Stimulated activated memory B cell treated with anti-CD40 and anti-IgM and Interleukin-4, amounts not matched to agents 10 μg/mL and 1 μg/mL and 100 μg/mL, for 72 hours (primary cell): ENCODE results near the gene SPATS1.
"Not testable (repeated sequence)": the region's sequence is repeated elsewhere in the genome, so short reads cannot be mapped to it uniquely, and the experiment has no call there.

Source experiments
- ATAC-seq: fragments of 150-1000 bp; cut with Tn5 transposase; 2 replicates; pipeline ENCODE4 v1.10.0; 2021
- H3K27ac Mint-ChIP-seq: one replicate; pipeline ENCODE4 v1.8.0; 2022; ENCODE audit warnings: mild to moderate bottlenecking, mixed read lengths
- H3K27me3 Mint-ChIP-seq: one replicate; pipeline ENCODE4 v1.8.0; 2022; ENCODE audit warnings: mixed read lengths
- H3K36me3 Mint-ChIP-seq: one replicate; pipeline ENCODE4 v1.8.0; 2022; ENCODE audit warnings: mixed read lengths
- H3K4me1 Mint-ChIP-seq: one replicate; pipeline ENCODE4 v1.8.0; 2022; ENCODE audit warnings: mixed read lengths
- H3K4me3 Mint-ChIP-seq: one replicate; pipeline ENCODE4 v1.8.0; 2022; ENCODE audit warnings: mild to moderate bottlenecking, moderate library complexity, mixed read lengths
- H3K9me3 Mint-ChIP-seq: one replicate; pipeline ENCODE4 v1.8.0; 2022; ENCODE audit warnings: mixed read lengths

Gene SPATS1

GRCh38 chr6:44305200-44305725, 37.2 kb upstream of the SPATS1 start:
- Mint-ChIP-seq H3K4me3 (no peak overlapping the region), H3K27ac (peak overlapping the region; percentile 21), H3K4me1 (no peaks in the 10 kb centered on the region), H3K9me3 (no peaks in the 10 kb centered on the region), H3K27me3 (no peaks in the 10 kb centered on the region), H3K36me3 (peaks cover 92% of the 10 kb centered on the region)
- ATAC-seq, result no peak

GRCh38 chr6:44306710-44307109, 35.7 kb upstream of the SPATS1 start:
- ATAC-seq, result no peak
- Mint-ChIP-seq H3K4me1 (peaks cover 2% of the 10 kb centered on the region), H3K27ac (no peak overlapping the region), H3K27me3 (no peaks in the 10 kb centered on the region), H3K36me3 (peaks cover 81% of the 10 kb centered on the region), H3K4me3 (no peak overlapping the region), H3K9me3 (no peaks in the 10 kb centered on the region)

- Mint-ChIP-seq H3K4me1 (peaks cover 7% of the 10 kb centered on the region), H3K36me3 (peaks cover 76% of the 10 kb centered on the region), H3K27me3 (no peaks in the 10 kb centered on the region), H3K4me3 (no peak overlapping the region), H3K27ac (no peak overlapping the region), H3K9me3 (no peaks in the 10 kb centered on the region)
- no peak for ATAC-seq
These were observed 35.2 kb upstream of the SPATS1 start for GRCh38 chr6:44307217-44307616.

- ATAC-seq, result no peak
- peaks cover 20% of the 10 kb centered on the region for H3K4me1 Mint-ChIP-seq
- no peaks in the 10 kb centered on the region for H3K27me3 Mint-ChIP-seq
- H3K36me3 Mint-ChIP-seq, result peaks cover 57% of the 10 kb centered on the region
- H3K4me3 Mint-ChIP-seq, result no peak overlapping the region
- H3K27ac Mint-ChIP-seq, result no peak overlapping the region
- H3K9me3 Mint-ChIP-seq, result no peaks in the 10 kb centered on the region
These were observed 33.4 kb upstream of the SPATS1 start for GRCh38 chr6:44309092-44309491.

- ATAC-seq, result no peak
- Mint-ChIP-seq H3K4me1 (peaks cover 20% of the 10 kb centered on the region), H3K36me3 (peaks cover 51% of the 10 kb centered on the region), H3K4me3 (no peak overlapping the region), H3K27ac (no peak overlapping the region), H3K9me3 (no peaks in the 10 kb centered on the region), H3K27me3 (no peaks in the 10 kb centered on the region)
These were observed 32.8 kb upstream of the SPATS1 start for GRCh38 chr6:44309631-44310030.

- Mint-ChIP-seq H3K36me3 (peaks cover 45% of the 10 kb centered on the region), H3K9me3 (no peaks in the 10 kb centered on the region), H3K4me3 (no peak overlapping the region), H3K27ac (no peak overlapping the region), H3K27me3 (no peaks in the 10 kb centered on the region), H3K4me1 (peaks cover 20% of the 10 kb centered on the region)
- no peak for ATAC-seq
These were observed 32.2 kb upstream of the SPATS1 start for GRCh38 chr6:44310241-44310640.

- no peak for ATAC-seq
- Mint-ChIP-seq H3K4me1 (peaks cover 20% of the 10 kb centered on the region), H3K27me3 (no peaks in the 10 kb centered on the region), H3K27ac (no peak overlapping the region), H3K4me3 (no peak overlapping the region), H3K36me3 (peaks cover 35% of the 10 kb centered on the region), H3K9me3 (no peaks in the 10 kb centered on the region)
These were observed 31.1 kb upstream of the SPATS1 start for GRCh38 chr6:44311304-44311703.

GRCh38 chr6:44311767-44312166, 30.7 kb upstream of the SPATS1 start:
- peaks cover 20% of the 10 kb centered on the region for H3K4me1 Mint-ChIP-seq
- peaks cover 33% of the 10 kb centered on the region for H3K36me3 Mint-ChIP-seq
- H3K4me3 Mint-ChIP-seq, result peak overlapping the region; percentile 91
- H3K9me3 Mint-ChIP-seq, result no peaks in the 10 kb centered on the region
- ATAC-seq, result no peak
- no peak overlapping the region for H3K27ac Mint-ChIP-seq
- H3K27me3 Mint-ChIP-seq, result no peaks in the 10 kb centered on the region

- peak; percentile 94 for ATAC-seq
- Mint-ChIP-seq H3K9me3 (no peaks in the 10 kb centered on the region), H3K27me3 (peaks cover 11% of the 10 kb centered on the region), H3K4me3 (peak within 1 kb of the TSS; percentile 91), H3K27ac (peak within 1 kb of the TSS; percentile 97), H3K4me1 (peaks cover 20% of the 10 kb centered on the region), H3K36me3 (peaks cover 21% of the 10 kb centered on the region)
These were observed 29.3 kb upstream of the SPATS1 start, which contains the start of gene AARS2 for GRCh38 chr6:44312901-44313788. Gene AARS2, minus strand, starts transcription at chr6:44313347. Its CDS starts 24 bp downstream, at chr6:44313323.

GRCh38 chr6:44314657-44315056, 27.8 kb upstream of the SPATS1 start:
- peaks cover 20% of the 10 kb centered on the region for H3K4me1 Mint-ChIP-seq
- H3K27me3 Mint-ChIP-seq, result peaks cover 26% of the 10 kb centered on the region
- ATAC-seq, H3K9me3 Mint-ChIP-seq, H3K27ac Mint-ChIP-seq, H3K36me3 Mint-ChIP-seq, H3K4me3 Mint-ChIP-seq: not testable (repeated sequence)

GRCh38 chr6:44315516-44315915, 26.9 kb upstream of the SPATS1 start:
- peaks cover under 1% of the 10 kb centered on the region for H3K36me3 Mint-ChIP-seq
- peaks cover 20% of the 10 kb centered on the region for H3K4me1 Mint-ChIP-seq
- H3K27me3 Mint-ChIP-seq, result peaks cover 34% of the 10 kb centered on the region
- no peak overlapping the region for H3K27ac Mint-ChIP-seq
- no peak for ATAC-seq
- H3K9me3 Mint-ChIP-seq, result no peaks in the 10 kb centered on the region
- H3K4me3 Mint-ChIP-seq, result no peak overlapping the region

GRCh38 chr6:44315951-44316350, 26.5 kb upstream of the SPATS1 start:
- no peak for ATAC-seq
- Mint-ChIP-seq H3K27me3 (peaks cover 39% of the 10 kb centered on the region), H3K9me3 (no peaks in the 10 kb centered on the region), H3K27ac (no peak overlapping the region), H3K4me1 (peaks cover 20% of the 10 kb centered on the region), H3K4me3 (no peak overlapping the region), H3K36me3 (no peaks in the 10 kb centered on the region)

GRCh38 chr6:44316481-44316880, 26.0 kb upstream of the SPATS1 start:
- H3K36me3 Mint-ChIP-seq, result no peaks in the 10 kb centered on the region
- H3K4me3 Mint-ChIP-seq, result no peak overlapping the region
- H3K4me1 Mint-ChIP-seq, result peaks cover 20% of the 10 kb centered on the region
- H3K27me3 Mint-ChIP-seq, result peaks cover 43% of the 10 kb centered on the region
- ATAC-seq, result no peak
- H3K9me3 Mint-ChIP-seq, result no peaks in the 10 kb centered on the region
- no peak overlapping the region for H3K27ac Mint-ChIP-seq

- H3K4me3 Mint-ChIP-seq, ATAC-seq, H3K27ac Mint-ChIP-seq: not testable (repeated sequence)
These were observed 25.3 kb upstream of the SPATS1 start for GRCh38 chr6:44317136-44317631.

GRCh38 chr6:44321210-44321609, 21.2 kb upstream of the SPATS1 start:
- no peak overlapping the region for H3K4me3 Mint-ChIP-seq
- no peaks in the 10 kb centered on the region for H3K9me3 Mint-ChIP-seq
- no peak overlapping the region for H3K27ac Mint-ChIP-seq
- no peaks in the 10 kb centered on the region for H3K36me3 Mint-ChIP-seq
- H3K27me3 Mint-ChIP-seq, result peaks cover 43% of the 10 kb centered on the region
- no peak for ATAC-seq
- H3K4me1 Mint-ChIP-seq, result no peaks in the 10 kb centered on the region

More at GRCh38 chr6:44317136-44317631, 25.3 kb upstream of the SPATS1 start:
- Mint-ChIP-seq H3K4me1 (peaks cover 14% of the 10 kb centered on the region), H3K27me3 (peaks cover 43% of the 10 kb centered on the region)
- not testable (repeated sequence) for H3K36me3 Mint-ChIP-seq, H3K9me3 Mint-ChIP-seq

GRCh38 chr6:44327096-44327495, 15.4 kb upstream of the SPATS1 start:
- Mint-ChIP-seq H3K4me3 (no peak overlapping the region), H3K4me1 (no peaks in the 10 kb centered on the region), H3K27me3 (peaks cover 33% of the 10 kb centered on the region), H3K27ac (no peak overlapping the region), H3K9me3 (no peaks in the 10 kb centered on the region), H3K36me3 (no peaks in the 10 kb centered on the region)
- ATAC-seq, result no peak
